Measurements from ENCODE around the gene ELF4.

The ELF4 gene

GRCh38 chrX:130110379-130111219, at the start of gene ELF4:
Gene ELF4 (minus strand): TSS chrX:130110497. CDS start chrX:130081330, 29,167 bp downstream.
- in situ Hi-C loops (cut with HindIII; ENCODE audit: low pct_unique_long_range_greater_than_20kb, low sequenced_read_pairs): no loop called here
- TF ChIP-seq JUND (IDR thresholded peaks at IDR 0.05; ENCODE audit: low read depth): no peak
- DNase-seq (ENCODE audit: low read depth in 1 of 2, low spot score in 1 of 2): peak; percentile 51 to 77

GRCh38 chrX:130159776-130160175, 49.5 kb upstream of the ELF4 start:
- in situ Hi-C loops (cut with HindIII; ENCODE audit: low pct_unique_long_range_greater_than_20kb, low sequenced_read_pairs): no loop called here
- DNase-seq (ENCODE audit: low read depth in 1 of 2, low spot score in 1 of 2): no peak
- TF ChIP-seq JUND (IDR thresholded peaks at IDR 0.05; ENCODE audit: low read depth): no peak

DNA sequence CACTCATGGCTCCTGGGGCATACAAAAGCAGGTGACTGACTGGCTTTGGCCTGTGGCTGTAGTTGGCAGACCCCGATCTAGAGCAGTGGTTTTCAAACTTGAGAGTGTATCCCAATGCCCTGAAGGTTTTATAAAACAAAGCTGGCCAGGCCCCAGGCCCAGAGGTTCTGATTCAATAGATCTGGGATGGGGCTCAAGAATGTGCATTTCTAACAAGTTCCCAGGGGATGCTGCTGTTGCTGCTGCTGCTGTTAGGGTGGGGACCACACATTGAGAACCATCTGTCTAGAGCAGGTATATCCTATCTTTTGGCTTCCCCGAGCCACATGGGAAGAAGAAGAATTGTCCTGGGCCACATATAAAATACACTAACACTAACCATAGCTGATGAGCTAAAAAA, 48.0 kb upstream of the ELF4 start:
- TF ChIP-seq JUND (IDR thresholded peaks at IDR 0.05; ENCODE audit: low read depth): no peak
- in situ Hi-C loops (cut with HindIII; ENCODE audit: low pct_unique_long_range_greater_than_20kb, low sequenced_read_pairs): no loop called here
- no peak for DNase-seq (ENCODE audit: low read depth in 1 of 2, low spot score in 1 of 2)

- in situ Hi-C loops (cut with HindIII; ENCODE audit: low pct_unique_long_range_greater_than_20kb, low sequenced_read_pairs): no loop called here
- TF ChIP-seq JUND (IDR thresholded peaks at IDR 0.05; ENCODE audit: low read depth): no peak
- DNase-seq (ENCODE audit: low read depth in 1 of 2, low spot score in 1 of 2): no peak
These were observed 45.3 kb upstream of the ELF4 start for GRCh38 chrX:130155564-130155963.

DNA sequence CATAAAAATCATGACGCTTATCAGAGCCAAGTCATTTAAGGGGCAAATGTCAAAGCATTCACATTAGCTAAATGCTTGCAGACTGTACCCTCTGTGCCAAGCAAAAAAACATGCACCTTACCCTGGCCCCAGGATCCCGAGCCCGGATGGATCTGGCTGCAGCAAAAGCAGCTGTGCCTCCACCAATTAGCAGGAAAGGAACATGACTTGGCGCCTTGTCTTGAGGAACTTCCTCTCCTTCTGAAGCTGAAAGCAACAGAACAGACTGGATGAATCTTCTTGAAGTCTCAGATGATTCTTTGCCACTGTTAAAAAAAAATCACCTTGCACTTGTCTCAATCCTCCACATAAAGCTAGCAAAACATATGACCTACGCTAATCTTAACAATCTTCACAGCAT, 37.3 kb upstream of the ELF4 start:
- no peak for TF ChIP-seq JUND (IDR thresholded peaks at IDR 0.05; ENCODE audit: low read depth)
- no peak for DNase-seq (ENCODE audit: low read depth in 1 of 2, low spot score in 1 of 2)
- in situ Hi-C loops (cut with HindIII; ENCODE audit: low pct_unique_long_range_greater_than_20kb, low sequenced_read_pairs): no loop called here

GRCh38 chrX:130145123-130145522, 34.8 kb upstream of the ELF4 start:
- no peak for TF ChIP-seq JUND (IDR thresholded peaks at IDR 0.05; ENCODE audit: low read depth)
- in situ Hi-C loops (cut with HindIII; ENCODE audit: low pct_unique_long_range_greater_than_20kb, low sequenced_read_pairs): no loop called here
- no peak for DNase-seq (ENCODE audit: low read depth in 1 of 2, low spot score in 1 of 2)

DNA sequence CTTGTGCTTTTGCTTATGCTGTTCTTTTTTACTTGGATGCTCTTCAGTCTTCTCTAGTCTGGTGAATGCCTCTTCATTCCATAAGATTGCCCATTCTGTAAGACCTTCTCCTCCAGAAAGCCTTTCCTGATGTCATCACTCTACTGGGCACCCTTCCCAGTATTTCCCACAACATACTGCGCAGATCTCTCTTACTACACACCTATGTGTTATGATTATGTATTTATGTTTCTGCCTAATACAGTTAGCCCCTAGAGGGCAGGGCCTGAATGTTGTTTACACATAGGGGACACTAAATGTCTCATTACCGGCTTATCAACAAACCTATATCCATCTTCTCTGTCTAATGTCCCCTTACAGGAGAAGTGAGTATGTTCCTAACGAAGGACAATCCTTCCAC, 34.2 kb upstream of the ELF4 start:
- in situ Hi-C loops (cut with HindIII; ENCODE audit: low pct_unique_long_range_greater_than_20kb, low sequenced_read_pairs): no loop called here
- DNase-seq (ENCODE audit: low read depth in 1 of 2, low spot score in 1 of 2): no peak
- TF ChIP-seq JUND (IDR thresholded peaks at IDR 0.05; ENCODE audit: low read depth): no peak

- no peak for TF ChIP-seq JUND (IDR thresholded peaks at IDR 0.05; ENCODE audit: low read depth)
- DNase-seq (ENCODE audit: low read depth in 1 of 2, low spot score in 1 of 2): no peak
- in situ Hi-C loops (cut with HindIII; ENCODE audit: low pct_unique_long_range_greater_than_20kb, low sequenced_read_pairs): no loop called here
These were observed 29.3 kb upstream of the ELF4 start for GRCh38 chrX:130139474-130140201.

- DNase-seq (ENCODE audit: low read depth in 1 of 2, low spot score in 1 of 2): no peak
- in situ Hi-C loops (cut with HindIII; ENCODE audit: low pct_unique_long_range_greater_than_20kb, low sequenced_read_pairs): no loop called here
These were observed 26.7 kb upstream of the ELF4 start for GRCh38 chrX:130136961-130137360.

DNA sequence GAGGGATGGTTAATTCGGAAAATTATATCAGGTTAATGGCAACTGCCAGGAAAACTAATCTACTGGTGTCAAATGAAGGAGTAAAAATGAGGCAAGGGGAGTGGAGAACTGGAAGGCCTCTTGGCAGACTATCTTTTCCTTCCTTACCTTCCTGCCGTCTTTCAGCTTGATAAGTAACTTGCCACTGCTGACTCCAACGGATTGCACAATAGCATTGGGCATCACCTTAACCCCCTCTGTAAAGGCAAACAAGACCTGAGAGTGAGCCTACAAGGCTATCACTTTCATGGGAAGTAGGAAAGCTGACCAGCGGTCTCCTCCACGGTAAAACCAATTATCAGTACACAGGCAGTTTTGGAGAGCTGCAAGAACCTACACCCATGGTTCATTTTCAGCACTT, 26.2 kb upstream of the ELF4 start:
- no peak for TF ChIP-seq JUND (IDR thresholded peaks at IDR 0.05; ENCODE audit: low read depth)
- DNase-seq (ENCODE audit: low read depth in 1 of 2, low spot score in 1 of 2): no peak
- in situ Hi-C loops (cut with HindIII; ENCODE audit: low pct_unique_long_range_greater_than_20kb, low sequenced_read_pairs): no loop called here

More at GRCh38 chrX:130136961-130137360, 26.7 kb upstream of the ELF4 start:
- TF ChIP-seq JUND (IDR thresholded peaks at IDR 0.05; ENCODE audit: low read depth): no peak

GRCh38 chrX:130130990-130131389, 20.7 kb upstream of the ELF4 start:
- no peak for DNase-seq (ENCODE audit: low read depth in 1 of 2, low spot score in 1 of 2)
- in situ Hi-C loops (cut with HindIII; ENCODE audit: low pct_unique_long_range_greater_than_20kb, low sequenced_read_pairs): no loop called here
- no peak for TF ChIP-seq JUND (IDR thresholded peaks at IDR 0.05; ENCODE audit: low read depth)

- TF ChIP-seq JUND (IDR thresholded peaks at IDR 0.05; ENCODE audit: low read depth): no peak
- DNase-seq (ENCODE audit: low read depth in 1 of 2, low spot score in 1 of 2): no peak
- in situ Hi-C loops (cut with HindIII; ENCODE audit: low pct_unique_long_range_greater_than_20kb, low sequenced_read_pairs): no loop called here
These were observed 15.0 kb upstream of the ELF4 start for GRCh38 chrX:130125091-130125874.
